ENCODE measurements around the gene ADAMTSL1.

- TF ChIP-seq CTCF (IDR thresholded peaks at IDR 0.05), result no peak
- TF ChIP-seq POLR2A (IDR thresholded peaks at IDR 0.05), result no peak
These were observed 166.0 kb downstream of the ADAMTSL1 start for GRCh38 chr9:18639911-18640310.

All from right lobe of liver (tissue), 4 donors.